H9 (cell line): Measurements from ENCODE around the gene PLAGL1. TPM values are rescaled to one million over a fixed set of nuclear protein-coding genes. Genes with fewer than 3 reads are reported as not detected.

ENCODE experiments used
- DNase-seq: peaks from one replicate; pipeline ENCODE4 v3.0.0-alpha.2; 2017
- H2AFZ ChIP-seq: one replicate; pipeline ENCODE4 v1.6.1; 2013; ENCODE audit warnings: mild to moderate bottlenecking, low read length, control low read depth, moderate library complexity
- H2AK5ac ChIP-seq: 2 replicates; pipeline ENCODE4 v1.6.1; 2013; ENCODE audit warnings: low read length, control low read depth, mixed read lengths; ENCODE audit not compliant: insufficient read length
- H2BK120ac ChIP-seq: one replicate; pipeline ENCODE4 v1.6.1; 2013; ENCODE audit warnings: low read depth, mild to moderate bottlenecking, low read length, control low read depth, inconsistent platforms; ENCODE audit not compliant: poor library complexity, severe bottlenecking
- H2BK12ac ChIP-seq: 2 replicates; pipeline ENCODE4 v1.6.1; 2013; ENCODE audit warnings: low read length, control low read depth, mixed read lengths, low read depth; ENCODE audit not compliant: insufficient read length
- H2BK15ac ChIP-seq: 2 replicates; pipeline ENCODE4 v1.6.1; 2013; ENCODE audit warnings: low read depth, low read length, control low read depth
- H2BK20ac ChIP-seq: one replicate; pipeline ENCODE4 v1.6.1; 2013; ENCODE audit warnings: low read depth, mild to moderate bottlenecking, low read length, control low read depth, inconsistent platforms; ENCODE audit not compliant: poor library complexity, severe bottlenecking
- H2BK5ac ChIP-seq: 2 replicates; pipeline ENCODE4 v1.6.1; 2013; ENCODE audit warnings: low read length, control low read depth, mixed read lengths; ENCODE audit not compliant: insufficient read length
- H3K14ac ChIP-seq: 2 replicates; pipeline ENCODE4 v1.6.1; 2013; ENCODE audit warnings: low read length, control low read depth; ENCODE audit not compliant: insufficient read depth
- H3K18ac ChIP-seq: 2 replicates; pipeline ENCODE4 v1.6.1; 2013; ENCODE audit warnings: low read depth, mild to moderate bottlenecking, mixed read lengths, low read length, control low read depth; ENCODE audit not compliant: insufficient read length
- H3K23ac ChIP-seq: 2 replicates; pipeline ENCODE4 v1.6.1; 2013; ENCODE audit warnings: low read length, control low read depth, mixed read lengths, low read depth; ENCODE audit not compliant: insufficient read length
- H3K23me2 ChIP-seq: 2 replicates; pipeline ENCODE4 v1.6.1; 2013; ENCODE audit warnings: low read depth, mild to moderate bottlenecking, mixed read lengths, low read length, control low read depth; ENCODE audit not compliant: insufficient read length, poor library complexity, severe bottlenecking
- H3K27ac ChIP-seq: 2 replicates; pipeline ENCODE4 v1.5.1; 2013; ENCODE audit warnings: low read length, control low read depth, mixed read lengths, low read depth; ENCODE audit not compliant: insufficient read length
- H3K27me3 ChIP-seq: 2 replicates; pipeline ENCODE4 v1.6.1; 2013; ENCODE audit warnings: low read length, control low read depth, inconsistent platforms; ENCODE audit not compliant: insufficient read depth
- H3K4ac ChIP-seq: 2 replicates; pipeline ENCODE4 v1.6.1; 2013; ENCODE audit warnings: low read depth, mild to moderate bottlenecking, control low read depth, inconsistent platforms, low read length, moderate library complexity
- H3K4me1 ChIP-seq: 2 replicates; pipeline ENCODE4 v1.6.1; 2013; ENCODE audit warnings: low read length, control low read depth, inconsistent platforms; ENCODE audit not compliant: insufficient read depth
- H3K4me2 ChIP-seq: 2 replicates; pipeline ENCODE4 v1.6.1; 2013; ENCODE audit warnings: low read length, control low read depth, mixed read lengths; ENCODE audit not compliant: insufficient read length, insufficient read depth
- H3K56ac ChIP-seq: 2 replicates; pipeline ENCODE4 v1.6.1; 2013; ENCODE audit warnings: low read depth, mild to moderate bottlenecking, mixed read lengths, low read length, control low read depth; ENCODE audit not compliant: insufficient read length
- H3K79me1 ChIP-seq: 2 replicates; pipeline ENCODE4 v1.6.1; 2013; ENCODE audit warnings: low read depth, mild to moderate bottlenecking, moderate library complexity, low read length, control low read depth, inconsistent platforms; ENCODE audit not compliant: insufficient read depth, poor library complexity, severe bottlenecking
- H3K79me2 ChIP-seq: 2 replicates; pipeline ENCODE4 v1.6.1; 2013; ENCODE audit warnings: low read length, control low read depth, inconsistent platforms; ENCODE audit not compliant: insufficient read depth
- H3K9ac ChIP-seq: 2 replicates; pipeline ENCODE4 v1.6.1; 2013; ENCODE audit warnings: low read length, control low read depth, mixed read lengths; ENCODE audit not compliant: insufficient read length; ENCODE audit errors: extremely low read depth
- H3K9me3 ChIP-seq: one replicate; pipeline ENCODE4 v1.6.1; 2013; ENCODE audit warnings: low read depth, low read length, inconsistent platforms; ENCODE audit not compliant: control insufficient read depth
- H3T11ph ChIP-seq: one replicate; pipeline ENCODE4 v1.6.1; 2013; ENCODE audit warnings: mild to moderate bottlenecking, low read length, control low read depth, inconsistent platforms
- H4K20me1 ChIP-seq: one replicate; pipeline ENCODE4 v1.6.1; 2013; ENCODE audit not compliant: control insufficient read depth, insufficient read length, insufficient read depth
- H4K5ac ChIP-seq: 2 replicates; pipeline ENCODE4 v1.6.1; 2013; ENCODE audit warnings: low read depth, mild to moderate bottlenecking, mixed read lengths, low read length, control low read depth; ENCODE audit not compliant: insufficient read length
- H4K8ac ChIP-seq: replicated peaks from 2 replicates; pipeline ENCODE4 v1.6.1; 2013; ENCODE audit warnings: low read length, control low read depth, mixed read lengths, low read depth; ENCODE audit not compliant: insufficient read length
- H4K91ac ChIP-seq: 2 replicates; pipeline ENCODE4 v1.6.1; 2013; ENCODE audit warnings: low read depth, mild to moderate bottlenecking, moderate library complexity, mixed read lengths, low read length, control low read depth; ENCODE audit not compliant: insufficient read length
- H3K27ac Mint-ChIP-seq, 3 experiments: 2 replicates in 2 of 3; 3 replicates in 1 of 3; pipeline ENCODE4 v1.8.0; 2020 to 2021; ENCODE audit warnings: mixed read lengths in 3 of 3, mild to moderate bottlenecking in 1 of 3, moderate library complexity in 1 of 3
- H3K27me3 Mint-ChIP-seq: 2 replicates; pipeline ENCODE4 v1.8.0; 2021; ENCODE audit warnings: low read depth, mild to moderate bottlenecking, moderate library complexity, mixed read lengths
- H3K36me3 Mint-ChIP-seq, 3 experiments: 2 replicates in 2 of 3; 3 replicates in 1 of 3; pipeline ENCODE4 v1.8.0; 2020 to 2021; ENCODE audit warnings: low read depth in 3 of 3, mixed read lengths in 3 of 3; ENCODE audit not compliant: insufficient read depth in 1 of 3
- H3K4me1 Mint-ChIP-seq, 2 experiments: 2 replicates each; pipeline ENCODE4 v1.8.0; 2020; ENCODE audit warnings: mixed read lengths in 2 of 2
- H3K4me3 Mint-ChIP-seq, 2 experiments: 2 replicates in 1 of 2; 3 replicates in 1 of 2; pipeline ENCODE4 v1.8.0; 2020 to 2021; ENCODE audit warnings: mild to moderate bottlenecking in 2 of 2, mixed read lengths in 2 of 2, moderate library complexity in 1 of 2
- H3K9me3 Mint-ChIP-seq, 2 experiments: 2 replicates in 1 of 2; 3 replicates in 1 of 2; pipeline ENCODE4 v1.8.0; 2020; ENCODE audit warnings: mild to moderate bottlenecking in 2 of 2, mixed read lengths in 2 of 2, moderate library complexity in 1 of 2
- CTCF ChIP-seq: fragments of 200-600 bp; sonication (generic); conservative IDR thresholded peaks from 3 replicates; pipeline ENCODE4 v1.8.0; 2021; ENCODE audit warnings: antibody characterized with exemption, mild to moderate bottlenecking
- WGBS: extraction: QIAGEN DNeasy Blood & Tissue Kit; methylation state at CpG from one replicate; pipeline ENCODE4 v1.1.7; 2013; ENCODE audit warnings: missing lambda C conversion rate, low lambda C conversion rate, mixed read lengths; ENCODE audit not compliant: insufficient read length; ENCODE audit errors: extremely low coverage; 5-methylcytosine and 5-hydroxymethylcytosine counted together
- total RNA-seq: library from RNA; stranded (reverse); gene quantifications from 2 replicates; pipeline ENCODE4 v1.2.1, GENCODE V29; 2021

The PLAGL1 gene
- total RNA-seq, 1 experiment from 2014 or later, result 1.9 TPM

- H3K27me3 Mint-ChIP-seq, result peaks cover 35% of the 10 kb centered on the region
- H3K14ac ChIP-seq, result no peak overlapping the region
- no peaks in the 10 kb centered on the region for H3K23me2 ChIP-seq
- H3K36me3 Mint-ChIP-seq, result no peaks in the 10 kb centered on the region
- no peaks in the 10 kb centered on the region for H4K20me1 ChIP-seq
- H3K56ac ChIP-seq, result no peak overlapping the region
- WGBS, result no CpG with 5 or more reads among the region's 3 CpGs
- H3K4me3 Mint-ChIP-seq, result no peak overlapping the region
- no peak overlapping the region for H2AFZ ChIP-seq
- H3K79me1 ChIP-seq, result no peaks in the 10 kb centered on the region
- no peak overlapping the region for H2BK15ac ChIP-seq
- H4K5ac ChIP-seq, result no peak overlapping the region
- no peak for DNase-seq
- no peak overlapping the region for H3K18ac ChIP-seq
- peaks cover 3% of the 10 kb centered on the region; the same call in 1 of the 2 replicates for H3K4me1 ChIP-seq
- H3K4me2 ChIP-seq, result no peak overlapping the region
- no peak overlapping the region for H4K8ac ChIP-seq
- no peak for TF ChIP-seq CTCF
- no peak overlapping the region for H3K4ac ChIP-seq
- H3K9ac ChIP-seq, result no peak overlapping the region
- H2AK5ac ChIP-seq, result no peak overlapping the region
- no peak overlapping the region for H4K91ac ChIP-seq
- no peak overlapping the region for H3K23ac ChIP-seq
- H3K79me2 ChIP-seq, result no peaks in the 10 kb centered on the region
- H3K9me3 ChIP-seq, result no peaks in the 10 kb centered on the region
- H3K27me3 ChIP-seq, result peaks cover 20% of the 10 kb centered on the region; the same call in 1 of the 2 replicates
- no peak overlapping the region for H2BK20ac ChIP-seq
- H3T11ph ChIP-seq, result no peak overlapping the region
- H2BK120ac ChIP-seq, result no peak overlapping the region
- no peak overlapping the region for H2BK12ac ChIP-seq
- no peak overlapping the region for H3K27ac ChIP-seq
- H3K4me1 Mint-ChIP-seq, result peaks cover 28 to 29% of the 10 kb centered on the region in 2 experiments
- H3K27ac Mint-ChIP-seq, result no peak overlapping the region
- H3K9me3 Mint-ChIP-seq, result no peaks in the 10 kb centered on the region; a peak in 1 of 5 replicates
- H2BK5ac ChIP-seq, result no peak overlapping the region
These were observed 31.2 kb downstream of the PLAGL1 start for GRCh38 chr6:143976806-143977349.
